Measurements from ENCODE around the gene SPPL3.
"Not testable (repeated sequence)": the region's sequence is repeated elsewhere in the genome, so short reads cannot be mapped to it uniquely, and the experiment has no call there.

The SPPL3 gene

GRCh38 chr12:120751389-120751788, 152.8 kb downstream of the SPPL3 start:
- DNase-seq (ENCODE audit: low read depth in 3 of 3), result no peak

GRCh38 chr12:120750806-120751205, 153.4 kb downstream of the SPPL3 start:
- DNase-seq (ENCODE audit: low read depth in 3 of 3), result no peak

GRCh38 chr12:120749256-120749655, 154.9 kb downstream of the SPPL3 start:
- DNase-seq (ENCODE audit: low read depth in 3 of 3), result no peak

- no peak for DNase-seq (ENCODE audit: low read depth in 3 of 3)
Measured at GRCh38 chr12:120748242-120748641, 155.9 kb downstream of the SPPL3 start.

GRCh38 chr12:120744922-120745493, 159.2 kb downstream of the SPPL3 start:
- no peak for DNase-seq (ENCODE audit: low read depth in 3 of 3)

GRCh38 chr12:120741476-120742421, 162.4 kb downstream of the SPPL3 start:
- DNase-seq (ENCODE audit: low read depth in 3 of 3), result no peak

- DNase-seq (ENCODE audit: low read depth in 3 of 3), result no peak
Measured at GRCh38 chr12:120740871-120741270, 163.3 kb downstream of the SPPL3 start.

- no peak for DNase-seq (ENCODE audit: low read depth in 3 of 3)
Measured at GRCh38 chr12:120739821-120740613, 164.1 kb downstream of the SPPL3 start.

- DNase-seq (ENCODE audit: low read depth in 3 of 3), result no peak
Measured at GRCh38 chr12:120739031-120739762, 165.0 kb downstream of the SPPL3 start.

GRCh38 chr12:120738252-120739030, 165.7 kb downstream of the SPPL3 start:
- DNase-seq (ENCODE audit: low read depth in 3 of 3), result no peak

- DNase-seq (ENCODE audit: low read depth in 3 of 3), result no peak
Measured at GRCh38 chr12:120737557-120738251, 166.5 kb downstream of the SPPL3 start.

GRCh38 chr12:120736404-120737331, 167.5 kb downstream of the SPPL3 start:
- DNase-seq (ENCODE audit: low read depth in 3 of 3), result no peak

GRCh38 chr12:120735181-120735580, 169.0 kb downstream of the SPPL3 start:
- DNase-seq (ENCODE audit: low read depth in 3 of 3), result no peak

- no peak for DNase-seq (ENCODE audit: low read depth in 3 of 3)
Measured at GRCh38 chr12:120734210-120734609, 169.9 kb downstream of the SPPL3 start.

GRCh38 chr12:120733574-120733973, 170.6 kb downstream of the SPPL3 start:
- DNase-seq (ENCODE audit: low read depth in 3 of 3), result no peak

- DNase-seq (ENCODE audit: low read depth in 3 of 3), result not testable (repeated sequence)
Measured at GRCh38 chr12:120732198-120732597, 172.0 kb downstream of the SPPL3 start.

- no peak for DNase-seq (ENCODE audit: low read depth in 3 of 3)
Measured at GRCh38 chr12:120726961-120727360, 177.2 kb downstream of the SPPL3 start.

GRCh38 chr12:120726510-120726793, 177.7 kb downstream of the SPPL3 start:
- no peak for DNase-seq (ENCODE audit: low read depth in 3 of 3)
